HepG2 (cell line): Measurements from ENCODE around the gene LMOD1. TPM values are rescaled to one million over a fixed set of nuclear protein-coding genes. Genes with fewer than 3 reads are reported as not detected.

Source experiments
- EZH2 ChIP-seq: conservative IDR thresholded peaks from 2 replicates; pipeline ENCODE4 v1.6.1; 2012; ENCODE audit warnings: mild to moderate bottlenecking, low read depth, low read length, moderate library complexity
- FOXA3 ChIP-seq: IDR thresholded peaks from 2 replicates; pipeline ENCODE4 v1.6.1; 2016; ENCODE audit warnings: missing genetic modification reagents, missing compliant biosample characterization
- FOXK1 ChIP-seq: sonication (generic); formaldehyde crosslinking; IDR thresholded peaks from 2 replicates; pipeline ENCODE4 v1.4.0; 2020; ENCODE audit warnings: low read depth, missing genetic modification reagents, borderline replicate concordance
- HIC2 ChIP-seq: sonication (generic); formaldehyde crosslinking; IDR thresholded peaks from 2 replicates; pipeline ENCODE4 v1.9.0; 2022; ENCODE audit warnings: low read depth, missing genetic modification reagents
- HIVEP1 ChIP-seq: sonication (generic); formaldehyde crosslinking; IDR thresholded peaks from 2 replicates; pipeline ENCODE4 v1.4.0; 2020; ENCODE audit warnings: mild to moderate bottlenecking, missing genetic modification reagents
- IRF9 ChIP-seq: sonication (generic); formaldehyde crosslinking; IDR thresholded peaks from 2 replicates; pipeline ENCODE4 v1.8.0; 2022; ENCODE audit warnings: missing genetic modification reagents, mild to moderate bottlenecking, borderline replicate concordance
- JDP2 ChIP-seq: sonication (generic); formaldehyde crosslinking; IDR thresholded peaks from 2 replicates; pipeline ENCODE4 v1.8.1; 2022; ENCODE audit warnings: missing genetic modification reagents, borderline replicate concordance
- MXD4 ChIP-seq: IDR thresholded peaks from 2 replicates; pipeline ENCODE4 v1.6.1; 2016; ENCODE audit warnings: mild to moderate bottlenecking, missing biosample characterization, missing genetic modification reagents
- MYPOP ChIP-seq: sonication (generic); formaldehyde crosslinking; IDR thresholded peaks from 2 replicates; pipeline ENCODE4 v1.8.1; 2023; ENCODE audit warnings: mild to moderate bottlenecking, moderate library complexity, missing genetic modification reagents
- NCOR1 ChIP-seq: fragments of 200-600 bp; sonication (generic); IDR thresholded peaks from 2 replicates; pipeline ENCODE4 v1.7.0; 2017; ENCODE audit warnings: antibody characterized with exemption, low read length, borderline replicate concordance
- NR2F1 ChIP-seq, 2 experiments: fragments of 450-650 bp in 1 of 2; formaldehyde crosslinking in 1 of 2; IDR thresholded peaks; 2 replicates each; pipeline versions ENCODE4 v1.5.0 to v1.6.1; 2016 to 2020; ENCODE audit warnings: mild to moderate bottlenecking in 1 of 2, missing compliant biosample characterization in 1 of 2, missing genetic modification reagents in 1 of 2, moderate library complexity in 1 of 2
- NRL ChIP-seq: sonication (generic); formaldehyde crosslinking; IDR thresholded peaks from 2 replicates; pipeline ENCODE4 v1.5.0; 2020; ENCODE audit warnings: missing genetic modification reagents, mild to moderate bottlenecking, moderate library complexity, borderline replicate concordance
- POLR2A ChIP-seq, 2 experiments: IDR thresholded peaks; 2 replicates each; pipeline ENCODE4 v1.6.1; 2011; ENCODE audit warnings: low read depth in 2 of 2, low read length in 2 of 2, mild to moderate bottlenecking in 1 of 2, moderate library complexity in 1 of 2; ENCODE audit not compliant: insufficient read depth in 1 of 2
- RBFOX2 ChIP-seq: fragments of 200-400 bp; formaldehyde crosslinking; IDR thresholded peaks from 2 replicates; pipeline ENCODE4 v1.6.1; 2017; ENCODE audit warnings: low read depth, mild to moderate bottlenecking, low read length
- RFXAP ChIP-seq: sonication (generic); formaldehyde crosslinking; IDR thresholded peaks from 2 replicates; pipeline ENCODE4 v1.4.0; 2020; ENCODE audit warnings: missing genetic modification reagents, borderline replicate concordance
- RXRA ChIP-seq: sonication (generic); formaldehyde crosslinking; IDR thresholded peaks from 2 replicates; pipeline ENCODE4 v1.5.1; 2020; ENCODE audit warnings: missing genetic modification reagents
- TP53 ChIP-seq: sonication (generic); formaldehyde crosslinking; conservative IDR thresholded peaks from 2 replicates; pipeline ENCODE4 v1.4.0; 2020; ENCODE audit warnings: missing genetic modification reagents
- XBP1 ChIP-seq: sonication (generic); formaldehyde crosslinking; IDR thresholded peaks from 2 replicates; pipeline ENCODE4 v1.5.0; 2020; ENCODE audit warnings: missing genetic modification reagents
- ZBTB8A ChIP-seq: sonication (generic); formaldehyde crosslinking; IDR thresholded peaks from 2 replicates; pipeline ENCODE4 v1.4.0; 2020; ENCODE audit warnings: mild to moderate bottlenecking, low read depth, missing genetic modification reagents, borderline replicate concordance
- ZNF205 ChIP-seq: IDR thresholded peaks from 2 replicates; pipeline ENCODE4 v1.6.1; 2018; ENCODE audit warnings: missing biosample characterization, missing genetic modification reagents
- ZNF225 ChIP-seq: sonication (generic); formaldehyde crosslinking; IDR thresholded peaks from 2 replicates; pipeline ENCODE4 v1.4.0; 2020; ENCODE audit warnings: mild to moderate bottlenecking, missing genetic modification reagents
- ZNF253 ChIP-seq: sonication (generic); formaldehyde crosslinking; IDR thresholded peaks from 2 replicates; pipeline ENCODE4 v1.8.0; 2022; ENCODE audit warnings: mild to moderate bottlenecking, missing genetic modification reagents, borderline replicate concordance
- ZNF549 ChIP-seq: sonication (generic); formaldehyde crosslinking; IDR thresholded peaks from 2 replicates; pipeline ENCODE4 v1.5.0; 2020; ENCODE audit warnings: missing genetic modification reagents
- ZNF724P ChIP-seq: sonication (generic); formaldehyde crosslinking; IDR thresholded peaks from 2 replicates; pipeline ENCODE4 v1.8.0; 2022; ENCODE audit warnings: missing genetic modification reagents, borderline replicate concordance
- ZNF766 ChIP-seq: sonication (generic); formaldehyde crosslinking; IDR thresholded peaks from 2 replicates; pipeline ENCODE4 v1.5.0; 2020; ENCODE audit warnings: missing genetic modification reagents, borderline replicate concordance
- ZNF770 ChIP-seq: sonication (generic); formaldehyde crosslinking; IDR thresholded peaks from 2 replicates; pipeline ENCODE4 v1.5.0; 2020; ENCODE audit warnings: mild to moderate bottlenecking, missing genetic modification reagents
- polyA plus RNA-seq, 8 experiments: library from polyadenylated mRNA; depleted of rRNA in 3 of 8; stranded (reverse) in 7 of 8; unstranded in 1 of 8; fragments of >200 nt; fragmentation: Illumina TruSeq in 4 of 8; extraction: Trizol in 4 of 8; gene quantifications; 2 replicates each; pipeline versions ENCODE4 v1.2.1 to v1.2.3, GENCODE V29; 2011 to 2016; ENCODE audit warnings: low read depth in 4 of 8, missing spikeins in 1 of 8, mixed read lengths in 1 of 8; ENCODE audit not compliant: insufficient read depth in 1 of 8
- total RNA-seq, 5 experiments: library from RNA; depleted of rRNA; stranded (reverse); fragments of >200 nt; fragmentation: Illumina TruSeq; extraction: Trizol; gene quantifications; 2 replicates each; pipeline ENCODE4 v1.2.3, GENCODE V29; 2016; ENCODE audit warnings: low read depth in 1 of 5

LMOD1 gene
- total and polyA plus RNA-seq, 2 of the 13 experiments (the other 11 are each of a cell fraction or from before 2014, with no cell fraction given), result not detected

GRCh38 chr1:201941420-201942128 is 4.8 kb downstream of the LMOD1 start (continued):
- TF ChIP-seq HIC2 (CRISPR knock-in tag), result no peak
- TF ChIP-seq ZNF253 (CRISPR knock-in tag), result no peak
- TF ChIP-seq RFXAP (CRISPR knock-in tag), result no peak
- no peak for TF ChIP-seq ZNF766 (CRISPR knock-in tag)
- no peak for TF ChIP-seq ZBTB8A
- TF ChIP-seq TP53 (CRISPR knock-in tag), result no peak
- peak; percentile 47; the same call in 1 of the 2 replicates for TF ChIP-seq ZNF770
- no peak for TF ChIP-seq FOXA3 (CRISPR knock-in tag)
- no peak for TF ChIP-seq ZNF549 (CRISPR knock-in tag)
- TF ChIP-seq RBFOX2, result no peak
- TF ChIP-seq EZH2, result no peak
- TF ChIP-seq JDP2 (CRISPR knock-in tag), result no peak
- no peak for TF ChIP-seq NCOR1
- TF ChIP-seq NRL (CRISPR knock-in tag), result no peak
- TF ChIP-seq HIVEP1 (CRISPR knock-in tag), result no peak
- TF ChIP-seq NR2F1 (CRISPR knock-in tag; IDR thresholded peaks at IDR 0.05), result peak in 1 of 2 experiments; percentile 32; a peak in 1 of 4 replicates
- TF ChIP-seq ZNF225, result no peak
- TF ChIP-seq MYPOP, result no peak
- TF ChIP-seq ZNF205, result no peak
- TF ChIP-seq RXRA (CRISPR knock-in tag), result 0 out of 2 replicates have a peak, but pooled peaks have one; percentile 22
- no peak for TF ChIP-seq XBP1
- TF ChIP-seq IRF9 (CRISPR knock-in tag), result 0 out of 2 replicates have a peak, but pooled peaks have one; percentile 46
- TF ChIP-seq MXD4 (CRISPR knock-in tag), result no peak
- no peak for TF ChIP-seq FOXK1 (CRISPR knock-in tag)
- TF ChIP-seq POLR2A (IDR thresholded peaks at IDR 0.05; ENCODE audit: insufficient read depth in 1 of 2, low read depth in 2 of 2, low read length in 2 of 2), result peak; percentile 30 to 58; a peak in 2 of 4 replicates
- TF ChIP-seq ZNF724P, result no peak
